KMS-11 (cell line): ENCODE measurements around the gene PRCP.
A peak's percentile ranks its signal among the peaks of the same experiment; 100 is the strongest.

Experiments used
- H2AFZ ChIP-seq: fragments of 200-600 bp; sonication (generic); 2 replicates; pipeline ENCODE4 v1.6.1; 2016; ENCODE audit warnings: antibody characterized with exemption, mixed run types, low read depth
- H3K27ac ChIP-seq: fragments of 200-600 bp; sonication (generic); 2 replicates; pipeline ENCODE4 v1.6.1; 2016; ENCODE audit warnings: mild to moderate bottlenecking, mixed run types
- H3K27me3 ChIP-seq: fragments of 200-600 bp; sonication (generic); 2 replicates; pipeline ENCODE4 v1.6.1; 2017; ENCODE audit warnings: mild to moderate bottlenecking, low read depth, mixed run types, moderate library complexity; ENCODE audit not compliant: insufficient read depth
- H3K36me3 ChIP-seq: fragments of 200-600 bp; sonication (generic); 2 replicates; pipeline ENCODE4 v1.6.1; 2017; ENCODE audit warnings: mild to moderate bottlenecking, mixed run types; ENCODE audit not compliant: insufficient read depth
- H3K4me1 ChIP-seq: fragments of 200-600 bp; sonication (generic); 2 replicates; pipeline ENCODE4 v1.6.1; 2016; ENCODE audit warnings: mild to moderate bottlenecking, low read depth, mixed run types; ENCODE audit not compliant: poor library complexity, severe bottlenecking
- H3K4me2 ChIP-seq: fragments of 200-600 bp; sonication (generic); 2 replicates; pipeline ENCODE4 v1.7.0; 2016; ENCODE audit warnings: mild to moderate bottlenecking, mixed run types
- H3K4me3 ChIP-seq: fragments of 200-600 bp; sonication (generic); IDR thresholded peaks from 2 replicates; pipeline ENCODE4 v1.6.1; 2017; ENCODE audit warnings: low read depth, low read length, mixed read lengths; ENCODE audit not compliant: insufficient read depth
- H3K79me2 ChIP-seq: fragments of 200-600 bp; sonication (generic); 2 replicates; pipeline ENCODE4 v1.6.1; 2016; ENCODE audit warnings: low read depth, mixed run types; ENCODE audit not compliant: insufficient read depth
- H3K9ac ChIP-seq: fragments of 200-600 bp; sonication (generic); 2 replicates; pipeline ENCODE4 v1.6.1; 2016; ENCODE audit warnings: mild to moderate bottlenecking, mixed run types
- H4K20me1 ChIP-seq: fragments of 200-600 bp; sonication (generic); 2 replicates; pipeline ENCODE4 v1.6.1; 2016; ENCODE audit warnings: mild to moderate bottlenecking, mixed run types; ENCODE audit not compliant: insufficient read depth
- CTCF ChIP-seq: fragments of 200-600 bp; sonication (generic); conservative IDR thresholded peaks from 2 replicates; pipeline ENCODE4 v1.6.1; 2017; ENCODE audit warnings: low read depth, mild to moderate bottlenecking, antibody characterized with exemption, low read length, moderate library complexity, mixed read lengths

Gene PRCP

DNA sequence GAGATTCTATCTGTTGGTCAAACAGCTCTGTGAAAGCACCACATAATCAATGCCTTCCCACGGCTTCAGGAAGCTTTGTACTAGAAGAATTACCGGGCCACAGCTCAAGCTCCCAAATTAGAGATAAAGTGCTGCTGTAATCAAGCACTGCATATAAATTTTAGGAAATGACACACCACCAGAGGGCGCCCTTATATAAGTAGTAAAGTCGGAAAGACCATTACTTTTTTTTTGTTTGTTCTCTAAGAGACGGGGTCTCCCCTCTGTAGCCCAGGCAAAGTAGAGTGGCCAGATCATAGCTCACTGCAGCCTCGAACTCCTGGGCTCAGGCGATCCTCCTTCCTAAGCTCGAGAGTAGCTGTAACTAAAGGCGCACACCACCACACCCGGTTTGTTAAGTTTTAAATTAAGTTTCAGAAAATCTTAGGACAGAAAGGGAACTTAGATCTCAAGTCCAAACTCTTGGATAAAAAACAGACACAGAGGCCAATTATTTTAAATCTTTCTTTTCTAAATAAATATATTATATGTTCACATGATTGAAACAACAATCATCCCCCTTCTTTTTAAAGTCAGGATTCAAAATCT is 32.6 kb downstream of the PRCP start:
- H3K4me2 ChIP-seq: no peak overlapping the region; the same call in 1 of the 2 replicates
- no peaks in the 10 kb centered on the region for H4K20me1 ChIP-seq
- peaks cover 30% of the 10 kb centered on the region for H3K4me1 ChIP-seq
- no peaks in the 10 kb centered on the region for H3K79me2 ChIP-seq
- no peaks in the 10 kb centered on the region for H3K27me3 ChIP-seq
- peak; percentile 96 for TF ChIP-seq CTCF
- no peak overlapping the region for H3K27ac ChIP-seq
- no peak overlapping the region for H3K9ac ChIP-seq
- H3K4me3 ChIP-seq: no peak overlapping the region
- H3K36me3 ChIP-seq: no peaks in the 10 kb centered on the region
- H2AFZ ChIP-seq: peak overlapping the region; percentile 26; the same call in 1 of the 2 replicates

GRCh38 chr11:82865841-82866240 is 34.4 kb downstream of the PRCP start:
- Histone ChIP-seq H3K27ac (no peak overlapping the region), H4K20me1 (no peaks in the 10 kb centered on the region), H3K4me3 (no peak overlapping the region), H3K79me2 (no peaks in the 10 kb centered on the region), H3K36me3 (no peaks in the 10 kb centered on the region), H3K4me2 (no peak overlapping the region), H3K27me3 (no peaks in the 10 kb centered on the region), H3K9ac (no peak overlapping the region), H3K4me1 (peaks cover 42% of the 10 kb centered on the region), H2AFZ (no peak overlapping the region)
- TF ChIP-seq CTCF: no peak

DNA sequence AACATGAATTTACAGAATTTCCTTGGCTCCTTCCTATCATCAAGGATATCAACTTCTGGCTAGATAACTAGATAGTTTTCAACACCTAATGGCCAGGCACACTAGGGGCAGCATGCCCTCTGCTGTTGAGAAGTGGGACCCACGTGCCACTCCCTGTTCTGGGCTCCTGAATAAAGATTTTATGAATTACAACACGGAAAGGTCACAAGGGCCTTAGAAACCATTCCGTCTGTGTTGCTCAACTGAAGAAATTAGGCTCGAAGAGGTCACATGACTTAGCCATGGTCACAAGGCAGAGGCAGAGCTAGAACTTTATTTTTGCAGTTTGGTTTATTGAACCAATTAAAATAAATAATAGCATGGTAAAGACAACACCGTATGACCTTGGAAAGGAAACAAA is 36.0 kb downstream of the PRCP start:
- H3K27me3 ChIP-seq: no peaks in the 10 kb centered on the region
- H3K36me3 ChIP-seq: no peaks in the 10 kb centered on the region
- no peaks in the 10 kb centered on the region for H4K20me1 ChIP-seq
- H3K27ac ChIP-seq: no peak overlapping the region
- H3K4me1 ChIP-seq: peaks cover 42% of the 10 kb centered on the region
- peak; percentile 78 for TF ChIP-seq CTCF
- no peaks in the 10 kb centered on the region for H3K79me2 ChIP-seq
- no peak overlapping the region for H3K9ac ChIP-seq
- H3K4me2 ChIP-seq: peak overlapping the region; percentile 47; the same call in 1 of the 2 replicates
- H2AFZ ChIP-seq: no peak overlapping the region
- H3K4me3 ChIP-seq: no peak overlapping the region

GRCh38 chr11:82863209-82863608 is 37.0 kb downstream of the PRCP start:
- Histone ChIP-seq H2AFZ (no peak overlapping the region), H3K4me1 (peaks cover 42% of the 10 kb centered on the region), H3K9ac (no peak overlapping the region), H3K36me3 (no peaks in the 10 kb centered on the region), H4K20me1 (no peaks in the 10 kb centered on the region), H3K27me3 (no peaks in the 10 kb centered on the region), H3K79me2 (no peaks in the 10 kb centered on the region), H3K4me2 (peak overlapping the region; percentile 47), H3K27ac (peak overlapping the region; percentile 11; the same call in 1 of the 2 replicates), H3K4me3 (no peak overlapping the region)
- TF ChIP-seq CTCF: no peak
